H54 (cell line): Measurements from ENCODE around the gene DHCR24.

Source experiments
- DNase-seq: peaks from one replicate; pipeline ENCODE4 v3.0.0; 2011; ENCODE audit warnings: low spot score, mixed read lengths; ENCODE audit not compliant: insufficient read length
- FAIRE-seq: peaks from 3 replicates; lab custom pipeline; 2011; peaks lifted over from hg19 to GRCh38; lab: Jason Lieb, UNC
- POLR2A ChIP-seq: IDR thresholded peaks from 2 replicates; pipeline ENCODE4 v1.6.1; 2011; ENCODE audit warnings: low read depth, mild to moderate bottlenecking, low read length

DHCR24 gene

DNA sequence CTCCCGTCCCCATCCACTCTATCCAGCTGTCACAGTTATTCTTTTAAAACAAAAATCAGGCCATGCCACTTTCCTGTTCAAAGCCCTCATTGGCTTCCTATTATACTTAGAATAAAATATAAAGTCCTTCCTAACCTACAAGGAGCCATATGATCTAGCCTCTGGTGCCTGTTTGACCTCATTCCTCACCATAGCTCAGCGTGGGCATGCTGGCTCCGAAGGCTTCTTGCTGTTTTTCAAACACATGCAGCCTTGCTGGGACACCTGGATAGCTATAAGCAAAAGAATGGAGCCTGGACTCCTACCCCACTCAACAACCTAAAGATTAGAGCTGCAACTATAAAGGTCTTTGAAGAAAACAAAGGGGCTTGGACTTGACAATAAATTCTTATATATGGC, 23.7 kb downstream of the DHCR24 start:
- DNase-seq (no peak), FAIRE-seq (no peak)
- no peak for TF ChIP-seq POLR2A

DNA sequence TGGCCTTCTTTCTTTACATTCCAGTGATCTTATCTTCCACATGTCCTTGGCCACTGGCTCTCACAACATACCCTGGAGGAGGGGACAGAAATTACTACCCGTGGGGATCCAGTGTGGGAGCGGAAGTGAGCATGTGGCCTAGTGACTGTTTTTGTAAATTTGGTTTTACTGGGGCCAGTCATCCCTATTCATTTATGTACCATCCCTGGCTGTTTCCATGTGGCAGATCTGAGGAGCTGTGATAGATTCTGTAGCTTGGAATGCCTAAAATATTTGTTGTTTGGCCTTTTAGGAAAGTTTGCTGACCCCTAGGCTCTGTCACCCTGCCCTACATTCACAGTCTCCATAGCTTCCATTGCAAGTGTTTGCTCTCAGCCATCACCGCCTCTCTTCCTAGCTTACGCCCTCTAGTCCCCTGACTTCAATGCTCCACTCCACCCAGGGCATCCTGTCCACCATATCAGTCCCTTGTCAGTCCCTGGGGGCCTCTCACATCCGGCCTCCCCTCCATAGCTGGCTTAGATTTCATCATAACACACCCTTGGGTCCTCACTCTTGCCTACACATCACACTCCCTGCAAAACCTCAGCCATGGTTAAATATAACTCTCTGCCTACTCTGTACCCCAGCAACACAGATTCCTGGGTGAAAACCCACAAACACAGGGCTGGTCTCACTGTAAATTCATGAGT, 25.8 kb downstream of the DHCR24 start:
- no peak for TF ChIP-seq POLR2A
- FAIRE-seq (no peak), DNase-seq (no peak)

GRCh38 chr1:54859700-54860391, 27.1 kb downstream of the DHCR24 start:
- FAIRE-seq (no peak), DNase-seq (no peak)
- no peak for TF ChIP-seq POLR2A

DNA sequence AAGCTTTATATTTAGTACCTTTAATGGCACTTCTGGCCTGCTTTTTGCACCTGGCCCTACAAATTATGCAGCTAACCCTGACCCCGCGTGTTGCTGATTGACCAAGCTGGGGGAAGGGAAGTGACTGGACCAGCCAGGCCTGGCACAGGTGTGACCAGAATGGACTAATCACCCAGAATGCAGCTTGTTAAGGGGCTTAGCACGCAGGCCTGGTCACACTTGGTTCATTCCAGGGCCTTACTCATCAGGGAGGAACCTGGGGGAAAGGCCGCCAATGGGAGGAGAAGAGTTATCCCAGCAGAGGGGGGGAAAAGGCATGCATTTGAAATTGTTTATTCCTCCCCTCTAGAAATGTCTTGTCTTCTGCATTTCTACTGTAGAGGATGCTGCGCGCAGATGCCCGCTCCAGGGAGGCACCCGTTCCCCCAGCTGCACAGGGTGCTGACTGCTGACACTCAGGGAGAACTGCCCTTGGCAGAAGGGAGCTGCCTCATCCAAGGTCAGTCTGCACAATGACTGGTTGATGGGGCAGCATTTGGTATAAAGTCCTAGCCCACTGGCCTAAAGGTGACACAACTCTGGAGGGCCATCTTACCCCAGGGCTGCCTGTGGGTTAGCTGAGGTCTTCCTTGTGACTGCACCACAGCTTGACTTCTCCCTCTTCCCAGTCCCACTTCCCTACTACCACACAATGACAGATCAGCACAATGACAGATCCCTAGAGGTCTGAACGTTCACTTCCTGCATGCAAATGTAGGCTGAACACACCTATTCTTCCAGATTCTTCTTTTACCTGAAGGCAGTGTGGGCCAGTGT, 29.0 kb downstream of the DHCR24 start:
- FAIRE-seq = no peak
- peak; percentile 35 for DNase-seq
- TF ChIP-seq POLR2A = no peak

- FAIRE-seq (no peak), DNase-seq (no peak)
- no peak for TF ChIP-seq POLR2A
Measured at GRCh38 chr1:54857141-54857540, 29.9 kb downstream of the DHCR24 start.

DNA sequence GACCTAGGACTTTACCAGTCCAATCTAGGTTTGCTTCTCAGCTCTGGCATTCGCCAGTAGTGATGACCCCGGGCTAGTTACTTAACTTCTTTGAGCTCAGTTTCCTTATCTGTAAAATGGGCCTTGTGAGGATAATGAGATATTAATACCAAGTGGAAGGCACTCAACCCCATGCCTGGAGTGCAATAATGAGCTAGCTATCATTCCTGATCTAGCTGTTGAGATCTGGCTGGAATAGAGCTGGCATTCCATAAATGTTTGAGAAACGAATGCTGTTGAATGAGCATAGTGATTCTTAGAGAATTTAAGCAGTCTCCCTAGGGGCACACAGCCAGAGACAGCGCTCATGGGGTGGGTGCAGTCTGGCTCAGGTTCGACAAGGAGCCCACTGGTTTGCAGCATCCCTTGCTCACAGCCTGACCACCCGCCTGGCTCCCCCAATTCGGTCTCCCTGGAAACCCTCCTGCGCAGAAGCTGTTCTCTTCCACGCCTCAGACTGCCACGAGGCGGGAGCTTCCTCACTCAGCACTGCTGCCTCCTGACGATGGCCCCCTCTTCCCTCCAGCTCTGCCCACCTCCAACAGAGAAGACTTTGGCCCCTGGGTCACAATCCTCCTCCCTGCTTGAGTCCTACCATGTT, 32.5 kb downstream of the DHCR24 start:
- DNase-seq (no peak), FAIRE-seq (no peak)
- no peak for TF ChIP-seq POLR2A

GRCh38 chr1:54853793-54854370, 33.1 kb downstream of the DHCR24 start:
- DNase-seq (no peak), FAIRE-seq (no peak)

GRCh38 chr1:54853096-54853792, 33.8 kb downstream of the DHCR24 start:
- FAIRE-seq (no peak), DNase-seq (no peak)
- no peak for TF ChIP-seq POLR2A

More at GRCh38 chr1:54853793-54854370, 33.1 kb downstream of the DHCR24 start:
- TF ChIP-seq POLR2A = no peak

DNA sequence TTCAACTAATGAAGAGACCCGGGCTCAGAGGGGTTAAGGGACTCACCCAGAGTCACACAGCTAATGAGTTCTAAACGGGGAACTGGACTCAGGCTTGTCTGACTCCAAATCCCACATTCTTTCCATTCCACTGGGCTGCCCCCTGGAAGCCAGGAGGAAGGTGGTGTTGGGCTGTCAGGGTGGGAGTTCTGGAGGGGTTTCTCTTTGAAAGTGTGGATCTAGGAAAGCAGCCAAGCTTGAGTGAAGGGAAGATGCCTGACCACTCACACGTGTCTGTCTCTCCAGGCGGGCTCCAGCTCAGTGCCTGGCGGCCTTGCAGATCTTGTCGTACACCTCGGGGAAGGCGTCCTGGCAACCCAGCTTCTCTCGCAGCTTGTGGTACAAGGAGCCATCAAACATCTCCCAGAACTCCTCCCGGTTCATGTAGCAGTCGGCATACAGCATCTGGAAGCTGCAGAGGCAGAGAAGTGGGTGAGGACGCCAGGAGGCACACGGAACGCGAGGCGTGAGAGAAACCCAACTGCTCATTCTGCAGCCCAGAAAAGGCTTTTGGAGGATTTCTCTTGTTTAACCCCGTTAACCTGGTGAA, 35.0 kb downstream of the DHCR24 start:
- FAIRE-seq (no peak), DNase-seq (no peak)
- TF ChIP-seq POLR2A = no peak

DNA sequence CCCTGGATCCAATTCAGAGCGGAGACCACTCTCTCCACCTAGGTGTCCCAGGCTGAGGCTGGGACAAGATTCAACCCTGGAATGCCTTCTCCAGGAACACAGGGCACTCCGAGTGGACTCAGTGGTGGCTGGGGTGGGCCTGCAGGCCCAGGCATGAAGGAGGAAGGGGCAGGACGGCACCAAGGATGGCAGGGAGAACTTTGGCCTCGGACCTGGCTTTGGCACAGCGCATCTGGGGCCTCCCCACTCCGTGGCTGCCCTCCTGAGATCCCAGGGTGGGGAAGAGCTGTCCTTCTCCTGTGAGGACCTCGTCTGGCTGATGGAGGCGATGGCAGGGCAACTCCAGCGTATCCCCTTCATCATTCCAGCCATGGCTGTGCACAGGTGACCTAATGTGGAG, 35.6 kb downstream of the DHCR24 start:
- no peak for DNase-seq
- no peak for FAIRE-seq
- no peak for TF ChIP-seq POLR2A

DNA sequence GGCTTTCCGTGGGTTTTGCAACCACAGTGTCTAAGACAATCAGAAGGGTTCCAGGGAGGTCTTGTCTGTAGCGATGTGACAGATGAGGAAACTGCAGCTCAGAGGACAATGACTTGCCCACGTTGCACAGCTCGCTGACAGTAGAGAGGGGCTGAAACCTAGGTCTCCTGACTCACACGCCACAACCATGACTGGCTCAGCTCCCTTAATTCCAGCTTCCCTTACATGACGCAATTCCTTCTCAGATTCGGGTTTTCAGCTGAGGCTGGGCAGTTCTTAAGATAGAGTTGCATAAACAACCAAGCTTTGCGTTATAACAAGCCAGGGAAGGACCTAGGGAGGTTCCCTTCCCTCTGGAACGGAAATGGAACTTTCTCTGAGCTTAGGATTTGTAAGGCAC, 36.3 kb downstream of the DHCR24 start:
- DNase-seq (peak; percentile 72), FAIRE-seq (peak; percentile 30)
- no peak for TF ChIP-seq POLR2A

DNA sequence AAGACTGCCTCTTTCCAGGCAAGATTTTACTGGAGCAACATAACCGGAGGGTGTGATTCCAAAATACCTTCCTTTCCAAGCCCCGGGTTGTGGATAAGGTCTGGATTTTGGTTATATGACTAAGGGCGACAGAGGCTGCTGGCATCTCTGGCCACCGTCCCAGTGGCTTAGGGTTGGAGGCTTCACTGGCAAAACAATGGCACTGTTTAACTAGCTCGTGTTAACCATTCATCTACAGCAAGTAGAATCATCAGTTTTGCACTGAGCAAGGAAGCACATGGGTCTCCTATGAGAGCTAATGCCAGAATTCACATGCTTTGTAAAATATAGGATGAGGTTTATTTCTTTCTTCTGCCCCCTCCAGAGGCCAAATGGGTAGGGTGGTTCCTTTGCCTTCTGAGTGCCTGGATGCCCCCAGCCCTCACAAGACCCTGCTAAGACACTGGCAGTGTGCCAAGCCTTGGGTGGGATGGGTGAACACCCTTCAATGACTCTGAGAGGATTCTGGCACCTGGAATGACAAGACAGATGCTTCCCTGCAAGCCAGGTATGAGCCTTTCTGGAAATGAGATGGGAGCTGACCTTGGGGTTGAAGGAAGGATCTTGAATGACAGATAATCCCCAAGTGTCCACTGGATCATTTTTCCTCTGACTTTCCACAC, 36.8 kb downstream of the DHCR24 start:
- FAIRE-seq (no peak), DNase-seq (peak; percentile 23)
- TF ChIP-seq POLR2A = no peak
